Suppressor macrophage treated with lipopolysaccharide for 4 hours (primary cell): ENCODE results near the gene MTCH2.

Experiments
- DNase-seq: peaks from one replicate; pipeline ENCODE4 v3.0.0-alpha.2; 2020

The MTCH2 gene

DNA sequence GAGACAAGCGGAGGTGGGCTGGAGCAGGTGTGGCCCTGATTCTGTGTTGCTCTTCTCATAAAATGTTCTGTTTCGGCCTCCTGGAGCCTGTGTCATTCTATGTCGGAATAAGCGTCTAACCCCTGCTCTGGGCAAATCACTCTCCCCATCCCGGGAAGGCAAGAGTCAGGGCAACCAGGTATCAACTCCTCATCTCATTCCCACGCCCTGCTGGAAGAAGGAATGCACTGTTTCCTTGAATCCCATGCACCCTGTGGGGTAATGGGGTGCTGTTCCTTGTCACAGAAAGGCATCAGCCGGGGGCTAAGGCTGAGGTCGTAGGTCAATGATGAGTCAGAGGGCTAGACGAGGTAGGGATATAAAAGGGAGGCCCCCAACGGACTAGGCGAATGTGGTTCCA, 53.2 kb downstream of the MTCH2 start:
- no peak for DNase-seq

DNA sequence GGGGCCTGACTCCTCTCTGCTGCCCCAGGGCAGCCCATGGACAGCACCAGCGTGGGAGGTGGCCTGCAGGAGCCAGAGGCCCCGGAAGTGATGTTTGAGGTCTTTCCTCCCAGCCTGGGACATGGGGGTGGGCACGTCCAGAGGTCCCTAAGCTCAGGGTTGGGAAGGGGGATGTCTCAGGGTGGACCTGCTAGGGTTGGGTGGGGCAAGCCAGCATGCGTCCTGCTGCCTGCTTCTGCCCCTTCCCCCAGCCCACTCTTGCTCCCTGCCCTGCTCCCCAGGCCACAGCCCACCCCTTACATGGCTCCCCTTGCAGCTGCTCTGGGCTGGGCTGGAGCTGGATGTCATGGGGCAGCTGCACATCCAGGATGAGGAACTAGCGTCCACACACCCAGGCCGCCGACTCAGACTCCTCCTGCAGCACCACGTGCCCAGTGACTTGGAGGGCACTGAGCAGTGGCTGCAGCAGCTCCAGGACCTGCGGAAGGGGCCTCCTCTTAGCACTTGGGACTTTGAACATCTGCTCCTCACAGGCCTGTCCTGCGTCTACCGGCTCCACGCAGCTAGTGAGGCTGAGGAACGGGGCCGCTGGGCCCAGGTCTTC, 54.5 kb downstream of the MTCH2 start:
- DNase-seq, result peak; percentile 86

DNA sequence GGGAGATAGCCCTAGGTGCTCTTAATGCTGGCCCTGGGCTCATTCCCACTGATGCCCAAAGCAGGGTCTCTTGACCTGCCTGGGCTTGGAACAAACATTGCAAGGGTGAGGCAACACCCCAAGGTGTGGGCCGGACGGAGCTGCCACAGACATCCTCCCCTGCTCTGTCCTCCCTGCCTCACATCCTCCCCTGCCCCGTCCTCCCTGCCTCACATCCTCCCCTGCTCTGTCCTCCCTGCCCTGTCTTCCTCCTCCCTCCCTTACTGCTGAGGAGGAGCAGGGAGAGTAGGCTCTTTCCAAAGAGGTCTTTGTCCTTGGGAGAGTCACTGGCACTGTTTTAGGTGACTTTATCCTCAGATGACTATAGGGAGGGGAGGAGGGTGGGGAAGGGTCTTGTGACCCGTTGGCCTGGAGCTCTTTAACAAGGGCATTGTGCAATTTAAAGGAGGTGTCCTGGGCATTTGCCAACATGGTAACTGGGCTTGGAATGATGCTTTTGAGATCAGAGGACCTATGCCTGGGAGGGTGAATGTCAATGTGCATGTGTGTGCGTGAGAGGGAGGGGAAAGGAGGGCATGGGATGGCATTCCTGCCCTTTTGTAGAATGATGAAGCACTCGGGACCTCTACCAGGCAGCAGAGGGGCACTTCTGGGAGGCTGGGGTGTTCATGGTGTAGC, 55.2 kb downstream of the MTCH2 start:
- DNase-seq, result peak; percentile 28

DNA sequence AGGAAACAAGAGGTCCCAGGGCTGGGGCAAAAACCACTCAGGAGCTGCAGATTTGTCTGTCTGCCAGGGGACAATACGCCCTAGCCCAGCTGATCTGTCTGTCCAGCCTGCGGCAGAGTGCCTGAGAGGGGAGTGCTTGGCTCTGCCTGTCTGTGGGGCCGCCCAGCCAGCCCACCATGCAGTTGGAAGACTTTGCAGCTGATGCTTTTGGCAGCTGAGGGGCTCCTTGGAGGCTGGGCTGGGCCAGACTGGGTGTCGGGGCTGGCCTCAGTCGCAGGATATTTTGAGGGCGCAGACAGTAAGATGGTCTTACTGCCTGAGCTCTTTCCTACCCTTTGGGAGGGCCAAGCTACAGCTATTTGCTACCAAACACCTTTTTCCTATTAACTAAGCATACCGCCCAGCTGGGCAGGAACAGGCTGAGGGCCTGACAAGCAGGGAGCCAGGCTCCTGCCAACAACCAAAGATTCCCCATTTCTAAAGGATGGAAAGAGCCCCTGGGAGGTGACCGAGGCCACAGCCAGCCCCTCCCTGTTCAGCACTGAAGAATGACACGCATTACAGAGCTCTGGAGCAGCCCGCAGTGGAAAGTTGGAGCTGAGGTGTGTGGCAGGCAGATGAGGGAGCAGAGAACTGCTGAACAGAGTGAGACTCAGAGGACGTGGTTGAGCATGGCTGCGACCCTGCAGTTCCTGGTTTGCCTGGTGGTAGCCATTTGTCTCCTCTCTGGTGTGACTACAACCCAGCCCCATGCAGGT, 56.1 kb downstream of the MTCH2 start, which contains the start of gene FAM180B:
TSS of gene FAM180B (plus strand) at position 581 of the 758 bp plus-strand sequence. CDS start at position 672, 91 bp downstream.
- no peak for DNase-seq

DNA sequence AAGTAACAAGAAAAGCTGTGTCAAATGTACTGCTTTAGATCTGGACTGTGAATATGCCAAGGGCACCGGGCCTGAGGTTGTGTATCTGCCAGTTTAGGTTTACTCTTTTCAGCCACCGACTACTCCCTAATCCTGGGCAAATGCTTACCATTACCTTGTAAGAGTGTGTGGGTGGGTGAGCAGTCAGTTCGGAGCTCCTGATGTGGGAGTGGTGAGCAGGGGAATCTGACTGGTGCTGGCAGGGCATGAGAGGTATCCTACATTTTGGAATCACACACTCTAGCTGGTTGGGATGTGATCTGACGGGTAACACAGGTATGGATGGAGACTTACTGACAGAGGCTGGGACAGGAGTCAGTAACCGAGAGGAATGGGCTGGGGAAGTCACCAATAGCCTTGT, 58.5 kb downstream of the MTCH2 start:
- no peak for DNase-seq

DNA sequence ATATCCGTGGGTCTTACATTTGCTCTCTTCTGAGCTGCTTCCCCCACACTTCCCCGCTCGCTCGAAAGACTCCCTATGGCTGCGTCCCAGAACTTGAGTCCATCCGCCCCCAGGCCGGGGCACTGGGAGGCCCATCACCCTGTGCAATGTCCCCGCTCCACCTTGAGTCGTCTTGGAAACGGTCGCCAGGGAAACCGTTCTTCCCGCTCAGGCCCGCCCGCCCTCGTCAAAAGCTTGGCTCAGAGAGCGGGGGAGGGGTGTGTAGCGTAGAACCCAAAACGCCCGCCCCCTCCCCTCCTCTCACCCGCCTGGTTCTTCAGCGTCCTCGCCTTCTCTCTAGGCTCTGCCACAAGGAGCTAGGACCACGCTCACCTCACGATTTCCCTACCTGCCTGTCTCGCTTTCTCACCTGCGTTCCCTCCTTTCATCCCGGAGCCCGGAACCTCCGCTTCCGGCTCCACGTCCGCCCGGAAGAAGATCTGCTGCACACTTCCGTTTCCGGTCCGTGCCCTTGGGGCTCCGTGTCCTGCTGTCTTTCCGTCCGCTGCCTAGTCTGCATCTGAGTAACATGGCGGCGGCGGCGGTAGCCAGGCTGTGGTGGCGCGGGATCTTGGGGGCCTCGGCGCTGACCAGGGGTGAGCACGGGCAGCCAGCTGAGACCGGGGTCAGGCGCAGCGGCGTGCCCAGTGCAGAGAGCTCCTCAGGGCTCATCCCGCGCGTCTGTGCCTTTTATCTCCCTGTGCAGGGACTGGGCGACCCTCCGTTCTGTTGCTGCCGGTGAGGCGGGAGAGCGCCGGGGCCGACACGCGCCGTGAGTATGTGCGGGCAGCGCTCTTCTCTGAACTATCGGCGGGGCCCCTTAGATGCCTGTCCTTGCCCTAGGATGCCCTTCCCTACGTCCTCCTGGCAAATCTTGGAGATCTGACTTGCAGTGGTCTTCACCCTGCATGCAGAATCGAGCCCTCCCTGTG, 63.5 kb downstream of the MTCH2 start, which contains the start of the genes KBTBD4 and NDUFS3:
TSS of gene KBTBD4 (minus strand) at position 447 of the 971 bp plus-strand sequence. CDS start at position 428, 19 bp downstream.
TSS of gene NDUFS3 (plus strand) at position 551 of the 971 bp plus-strand sequence. CDS start at position 569, 18 bp downstream.
- peak; percentile 90 for DNase-seq

DNA sequence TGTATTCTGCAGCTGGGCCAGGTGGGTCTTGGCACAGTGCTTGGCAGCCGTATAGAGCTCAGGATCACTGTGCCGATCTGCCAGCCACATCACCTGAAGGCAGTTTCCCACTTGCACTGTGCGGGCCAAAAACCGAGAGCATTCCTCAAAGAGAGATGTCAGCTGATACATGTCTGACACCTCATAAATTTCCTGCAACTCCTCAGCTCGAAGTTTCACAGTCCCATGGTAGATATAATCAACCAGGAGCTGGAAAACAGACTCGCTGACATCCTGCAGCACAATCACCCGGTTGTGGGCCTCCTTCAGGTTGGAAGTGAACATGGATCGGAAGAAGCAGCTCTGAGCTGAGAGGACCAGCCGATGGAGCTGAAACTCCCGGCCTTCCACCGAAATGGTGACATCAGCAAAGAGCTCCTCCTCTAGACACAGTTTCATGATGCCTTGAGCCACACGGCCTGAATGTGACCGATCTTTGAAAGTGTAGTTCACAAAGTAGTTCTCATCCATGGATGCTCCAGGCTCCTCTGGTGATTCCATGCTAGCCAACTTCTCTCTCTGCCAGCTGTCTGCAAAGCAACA, 64.8 kb downstream of the MTCH2 start:
- DNase-seq, result no peak

DNA sequence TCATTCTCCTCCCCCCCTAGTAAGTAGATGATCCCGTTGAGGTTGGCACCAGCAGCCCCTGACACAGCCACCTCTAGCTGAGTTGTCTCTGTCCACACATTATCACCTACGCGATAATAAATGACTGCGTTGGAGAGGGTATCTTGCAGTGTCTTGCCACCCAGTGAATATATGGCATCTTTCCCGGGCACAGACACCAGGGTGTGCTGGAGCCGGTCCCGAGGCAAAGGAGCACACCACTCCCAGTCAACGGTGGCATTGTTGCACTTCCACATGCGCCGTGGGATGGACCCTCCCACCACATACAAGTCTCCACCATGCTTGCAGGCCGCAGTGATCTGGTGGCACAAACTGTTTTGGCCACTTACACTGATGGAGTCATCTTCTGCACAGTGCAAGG, 69.0 kb downstream of the MTCH2 start:
- no peak for DNase-seq

DNA sequence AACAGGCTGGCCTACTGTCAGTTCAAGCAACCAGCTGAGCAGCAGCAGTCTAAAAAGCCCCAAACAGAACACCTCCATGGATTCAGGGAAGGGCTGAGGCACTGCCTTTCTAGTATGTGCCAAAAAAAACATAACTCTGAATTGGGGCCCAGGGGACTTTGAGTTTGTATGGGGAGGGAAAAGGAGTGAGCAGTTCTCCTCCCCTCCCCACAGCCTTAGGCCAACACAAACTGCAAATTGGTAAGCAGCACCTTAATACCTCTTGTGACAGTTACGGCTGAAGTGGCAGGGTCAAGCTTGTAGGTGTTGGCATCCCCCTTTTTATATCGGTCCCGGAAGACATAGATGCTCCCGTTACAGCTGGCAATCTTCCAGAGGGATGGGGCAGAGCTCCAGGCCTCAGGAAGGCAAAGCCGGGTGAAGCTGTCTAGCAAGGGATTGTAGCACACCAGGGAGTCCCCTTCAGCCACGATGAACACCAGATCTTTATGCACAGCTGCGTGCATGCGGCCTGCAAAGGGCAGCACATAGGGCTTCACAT, 69.6 kb downstream of the MTCH2 start:
- no peak for DNase-seq

DNA sequence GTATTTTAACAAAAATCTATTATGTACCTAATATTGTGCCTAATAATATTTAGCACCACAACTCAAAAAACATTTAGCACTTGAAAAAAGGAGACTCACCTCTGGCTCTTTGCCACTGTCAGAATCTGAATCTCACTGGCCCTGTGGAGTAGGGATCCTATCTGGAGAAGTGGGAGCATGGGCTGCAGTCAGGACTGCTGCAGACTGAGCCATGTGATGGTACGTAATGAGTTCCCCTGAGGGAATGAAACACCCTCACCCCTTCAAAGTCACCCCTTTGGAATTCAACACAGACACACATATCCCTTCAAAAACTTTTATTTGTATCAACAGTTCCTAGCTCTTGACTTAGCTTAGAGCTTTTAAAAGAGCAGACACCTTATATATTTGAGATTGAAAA, 70.5 kb downstream of the MTCH2 start:
- no peak for DNase-seq

DNA sequence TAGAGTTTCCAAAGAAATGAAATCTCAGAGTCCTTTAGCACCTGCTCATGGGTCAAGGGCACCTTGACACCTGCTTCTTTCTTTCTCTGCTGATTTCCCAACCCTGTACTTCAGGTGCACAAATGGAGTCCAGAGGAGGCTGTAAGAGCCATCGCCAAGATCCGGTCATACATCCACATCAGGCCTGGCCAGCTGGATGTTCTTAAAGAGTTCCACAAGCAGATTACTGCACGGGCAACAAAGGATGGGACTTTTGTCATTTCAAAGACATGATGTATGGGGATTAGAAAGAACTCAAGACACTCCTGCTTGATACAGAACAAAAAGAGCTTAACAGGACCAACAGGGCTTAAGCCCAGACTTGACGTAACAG, 71.0 kb downstream of the MTCH2 start:
- no peak for DNase-seq

DNA sequence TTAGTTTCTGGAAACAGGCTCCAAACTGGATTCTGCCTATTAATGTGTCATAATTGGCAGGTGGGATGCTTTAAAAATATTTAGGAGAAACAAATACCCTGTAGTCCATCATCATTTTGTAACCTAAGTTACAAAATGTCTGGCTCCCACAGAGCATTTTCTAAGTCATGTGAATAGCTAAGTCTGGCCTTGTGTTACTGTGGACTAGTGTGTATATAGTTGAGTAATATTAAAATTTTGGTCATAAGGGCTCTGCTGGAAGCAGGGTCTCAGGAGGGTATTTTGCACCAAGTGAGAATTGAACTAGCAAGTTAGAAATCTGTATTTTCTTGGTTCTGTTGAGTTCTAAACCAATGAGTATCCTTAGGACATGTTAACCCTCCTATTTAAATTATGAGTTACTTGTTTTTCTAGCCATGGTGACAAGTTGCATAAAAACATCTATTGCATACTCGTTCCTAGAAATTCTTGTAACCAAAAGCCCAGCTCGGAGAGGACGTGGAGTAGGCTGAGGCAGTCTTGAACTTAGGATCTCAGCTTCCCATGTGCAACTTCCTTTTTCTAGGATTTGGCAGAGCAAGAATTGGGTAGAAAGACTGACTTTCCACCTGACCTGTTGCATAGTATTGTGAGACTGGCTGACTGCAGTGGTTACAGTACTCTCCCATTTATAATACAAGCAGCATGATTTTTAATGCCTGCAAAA, 71.6 kb downstream of the MTCH2 start:
- no peak for DNase-seq

DNA sequence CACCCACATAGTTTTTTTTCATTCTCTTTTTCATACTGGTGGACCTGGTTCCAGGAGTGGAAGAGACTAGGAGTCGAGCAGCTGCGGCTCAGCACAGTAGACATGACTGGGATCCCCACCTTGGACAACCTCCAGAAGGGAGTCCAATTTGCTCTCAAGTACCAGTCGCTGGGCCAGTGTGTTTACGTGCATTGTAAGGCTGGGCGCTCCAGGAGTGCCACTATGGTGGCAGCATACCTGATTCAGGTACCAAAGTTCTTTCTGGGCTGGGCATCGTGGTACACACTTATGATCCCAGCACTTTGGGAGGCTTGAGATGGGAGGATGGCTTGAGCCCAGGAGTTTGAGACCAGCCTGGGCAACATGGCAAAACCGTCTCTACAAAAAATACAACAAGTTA, 72.7 kb downstream of the MTCH2 start:
- DNase-seq, result no peak
